Measurements from ENCODE around the gene ACTG1.

- TF ChIP-seq, protein P1, sequence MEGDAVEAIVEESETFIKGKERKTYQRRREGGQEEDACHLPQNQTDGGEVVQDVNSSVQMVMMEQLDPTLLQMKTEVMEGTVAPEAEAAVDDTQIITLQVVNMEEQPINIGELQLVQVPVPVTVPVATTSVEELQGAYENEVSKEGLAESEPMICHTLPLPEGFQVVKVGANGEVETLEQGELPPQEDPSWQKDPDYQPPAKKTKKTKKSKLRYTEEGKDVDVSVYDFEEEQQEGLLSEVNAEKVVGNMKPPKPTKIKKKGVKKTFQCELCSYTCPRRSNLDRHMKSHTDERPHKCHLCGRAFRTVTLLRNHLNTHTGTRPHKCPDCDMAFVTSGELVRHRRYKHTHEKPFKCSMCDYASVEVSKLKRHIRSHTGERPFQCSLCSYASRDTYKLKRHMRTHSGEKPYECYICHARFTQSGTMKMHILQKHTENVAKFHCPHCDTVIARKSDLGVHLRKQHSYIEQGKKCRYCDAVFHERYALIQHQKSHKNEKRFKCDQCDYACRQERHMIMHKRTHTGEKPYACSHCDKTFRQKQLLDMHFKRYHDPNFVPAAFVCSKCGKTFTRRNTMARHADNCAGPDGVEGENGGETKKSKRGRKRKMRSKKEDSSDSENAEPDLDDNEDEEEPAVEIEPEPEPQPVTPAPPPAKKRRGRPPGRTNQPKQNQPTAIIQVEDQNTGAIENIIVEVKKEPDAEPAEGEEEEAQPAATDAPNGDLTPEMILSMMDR (conservative IDR thresholded peaks at IDR 0.05; ENCODE audit: low read length): no peak
- no peak for TF ChIP-seq EZH2phosphoT487 (IDR thresholded peaks at IDR 0.05; ENCODE audit: borderline replicate concordance, low read depth, low read length)
Observed at GRCh38 chr17:81483085-81483861, 29.3 kb downstream of the ACTG1 start.
